ENCODE results near the gene LURAP1L. TPM values are rescaled to one million over a fixed set of nuclear protein-coding genes. Genes with fewer than 3 reads are reported as not detected.

The LURAP1L gene
- total RNA-seq, 6 donors from 2014 or later: 25.4 to 59.7 (median 33.6) TPM

DNA sequence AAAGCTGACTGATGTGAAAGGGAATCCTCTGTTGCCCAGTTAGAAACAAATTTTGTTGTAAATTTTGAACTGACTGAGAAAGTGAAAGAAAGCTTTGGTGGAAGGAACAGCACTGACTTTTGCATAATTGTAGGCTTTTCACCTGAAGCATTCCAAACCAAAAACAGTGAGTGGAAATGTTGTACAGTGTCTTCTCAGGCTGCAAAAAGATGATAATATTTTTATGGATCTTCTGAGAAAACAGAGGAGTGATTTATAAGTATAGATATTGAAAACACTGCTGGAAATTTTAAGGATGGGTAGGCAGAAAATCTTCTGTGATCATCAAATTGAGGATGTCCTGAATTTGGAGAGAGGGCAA lies 40.0 kb downstream of the LURAP1L start:
- TF ChIP-seq POLR2AphosphoS5 (IDR thresholded peaks at IDR 0.05): no peak
- TF ChIP-seq EP300 (IDR thresholded peaks at IDR 0.05): no peak
- TF ChIP-seq POLR2A (IDR thresholded peaks at IDR 0.05): no peak
- TF ChIP-seq, protein P1, sequence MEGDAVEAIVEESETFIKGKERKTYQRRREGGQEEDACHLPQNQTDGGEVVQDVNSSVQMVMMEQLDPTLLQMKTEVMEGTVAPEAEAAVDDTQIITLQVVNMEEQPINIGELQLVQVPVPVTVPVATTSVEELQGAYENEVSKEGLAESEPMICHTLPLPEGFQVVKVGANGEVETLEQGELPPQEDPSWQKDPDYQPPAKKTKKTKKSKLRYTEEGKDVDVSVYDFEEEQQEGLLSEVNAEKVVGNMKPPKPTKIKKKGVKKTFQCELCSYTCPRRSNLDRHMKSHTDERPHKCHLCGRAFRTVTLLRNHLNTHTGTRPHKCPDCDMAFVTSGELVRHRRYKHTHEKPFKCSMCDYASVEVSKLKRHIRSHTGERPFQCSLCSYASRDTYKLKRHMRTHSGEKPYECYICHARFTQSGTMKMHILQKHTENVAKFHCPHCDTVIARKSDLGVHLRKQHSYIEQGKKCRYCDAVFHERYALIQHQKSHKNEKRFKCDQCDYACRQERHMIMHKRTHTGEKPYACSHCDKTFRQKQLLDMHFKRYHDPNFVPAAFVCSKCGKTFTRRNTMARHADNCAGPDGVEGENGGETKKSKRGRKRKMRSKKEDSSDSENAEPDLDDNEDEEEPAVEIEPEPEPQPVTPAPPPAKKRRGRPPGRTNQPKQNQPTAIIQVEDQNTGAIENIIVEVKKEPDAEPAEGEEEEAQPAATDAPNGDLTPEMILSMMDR (IDR thresholded peaks at IDR 0.05): no peak
- Histone ChIP-seq H3K36me3 (no peaks in the 10 kb centered on the region), H3K27me3 (no peaks in the 10 kb centered on the region), H3K4me3 (no peak overlapping the region), H3K27ac (peak overlapping the region; percentile 43 to 77 (median 64)), H3K9me3 (no peaks in the 10 kb centered on the region), H3K4me1 (peaks cover 25 to 42% (median 31%) of the 10 kb centered on the region in 4 donors)
- DNase-seq (no peak), ATAC-seq (ENCODE audit: low FRiP score in 2 of 2) (no peak)

DNA sequence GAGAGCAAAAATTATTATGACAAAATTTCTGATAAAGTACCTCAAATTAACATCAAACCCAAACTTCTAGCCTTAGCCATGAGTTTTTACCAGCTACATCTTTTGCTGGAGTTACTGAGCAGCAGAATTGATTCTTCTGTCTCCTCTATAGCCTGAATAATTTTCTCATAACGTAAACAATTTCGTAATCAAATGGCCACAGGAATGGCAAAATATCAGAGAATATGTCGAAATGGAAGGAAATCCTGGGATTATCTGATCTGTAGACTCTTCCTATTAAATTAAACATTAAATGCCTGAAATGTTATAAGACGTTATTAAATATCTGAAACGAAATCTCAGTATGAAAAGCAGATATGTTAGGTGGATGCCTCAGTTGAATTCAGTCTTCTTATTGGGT lies 41.1 kb downstream of the LURAP1L start:
- Histone ChIP-seq H3K4me3 (no peak overlapping the region), H3K27me3 (no peaks in the 10 kb centered on the region), H3K4me1 (peaks cover 22 to 42% (median 31%) of the 10 kb centered on the region in 4 donors), H3K9me3 (no peaks in the 10 kb centered on the region), H3K36me3 (no peaks in the 10 kb centered on the region), H3K27ac (peak overlapping the region in 3 of 4 donors; percentile 43 to 74 (median 68))
- TF ChIP-seq EP300 (IDR thresholded peaks at IDR 0.05) (no peak), POLR2A (IDR thresholded peaks at IDR 0.05) (no peak), POLR2AphosphoS5 (IDR thresholded peaks at IDR 0.05) (no peak)
- TF ChIP-seq, protein P1 (IDR thresholded peaks at IDR 0.05): no peak
- DNase-seq: no peak
- WGBS, 2 donors: 71 to 73% methylated on average over 5 of the region's 5 CpGs
- no peak for ATAC-seq (ENCODE audit: low FRiP score in 2 of 2)

DNA sequence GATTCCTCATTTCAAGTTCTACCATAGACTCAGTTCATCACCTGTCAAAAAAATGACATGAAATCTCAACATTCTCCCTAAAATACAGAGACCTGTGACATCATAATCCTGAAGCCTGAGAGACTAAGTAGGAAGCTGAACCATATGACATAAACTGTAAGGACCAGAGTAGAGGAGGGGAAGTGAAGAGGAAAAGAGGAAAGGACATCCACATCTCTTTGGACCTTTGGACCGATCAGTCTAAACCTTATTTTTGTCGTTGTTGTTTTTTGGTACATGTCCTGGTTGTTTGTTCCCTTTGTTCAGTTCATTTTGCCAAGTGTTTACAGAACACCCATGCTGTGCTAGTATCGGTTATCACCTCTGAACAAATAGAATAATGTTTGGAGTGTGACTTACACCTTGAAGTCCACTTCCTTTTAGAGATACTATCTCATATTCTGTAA lies 41.9 kb downstream of the LURAP1L start:
- H3K27ac ChIP-seq: peak overlapping the region in 2 of 4 donors; percentile 43 to 74
- no peak overlapping the region for H3K4me3 ChIP-seq
- H3K9me3 ChIP-seq: no peaks in the 10 kb centered on the region
- no peaks in the 10 kb centered on the region for H3K27me3 ChIP-seq
- no peaks in the 10 kb centered on the region for H3K36me3 ChIP-seq
- DNase-seq: no peak
- WGBS, 2 donors: 62 to 70% methylated on average over 3 of the region's 3 CpGs
- no peak for ATAC-seq (ENCODE audit: low FRiP score in 2 of 2)
- TF ChIP-seq POLR2A (IDR thresholded peaks at IDR 0.05) (no peak), EP300 (IDR thresholded peaks at IDR 0.05) (no peak), POLR2AphosphoS5 (IDR thresholded peaks at IDR 0.05) (no peak)
- TF ChIP-seq, protein P1 (IDR thresholded peaks at IDR 0.05): no peak
- H3K4me1 ChIP-seq: peaks cover 22 to 42% (median 31%) of the 10 kb centered on the region in 4 donors

DNA sequence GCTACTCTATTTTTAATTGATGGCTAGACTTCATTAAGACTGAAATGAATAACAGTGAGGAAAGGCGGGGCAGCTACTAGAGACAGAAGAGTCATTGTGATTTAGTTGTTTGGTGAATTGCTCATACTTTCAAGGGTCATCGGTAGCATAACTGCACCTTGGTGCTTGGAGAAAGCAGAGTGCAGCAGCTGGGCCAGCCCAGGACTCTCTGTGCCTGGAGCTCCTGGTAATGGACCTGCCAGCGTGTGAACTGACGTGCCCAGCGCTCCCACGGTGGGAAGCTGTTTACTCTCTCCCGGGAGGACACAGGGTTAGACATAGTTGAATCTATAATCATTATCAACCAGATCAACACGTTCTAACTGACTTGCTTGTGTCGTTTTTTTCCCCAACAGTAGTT lies 42.9 kb downstream of the LURAP1L start:
- DNase-seq: peak; percentile 32 to 86
- ATAC-seq (ENCODE audit: low FRiP score in 2 of 2): peak; percentile 47 to 83

More for the DNA sequence above, 42.9 kb downstream of the LURAP1L start:
- Histone ChIP-seq H3K4me1 (peaks cover 22 to 42% (median 31%) of the 10 kb centered on the region in 4 donors), H3K27me3 (no peaks in the 10 kb centered on the region), H3K4me3 (no peak overlapping the region), H3K9me3 (no peaks in the 10 kb centered on the region), H3K36me3 (no peaks in the 10 kb centered on the region), H3K27ac (peak overlapping the region; percentile 43 to 74 (median 63))
- WGBS, 2 donors: 43 to 66% methylated on average over 9 of the region's 9 CpGs
- TF ChIP-seq, protein P1 (IDR thresholded peaks at IDR 0.05): no peak
- peak; percentile 54 to 70 for TF ChIP-seq POLR2AphosphoS5 (IDR thresholded peaks at IDR 0.05)
- TF ChIP-seq POLR2A (IDR thresholded peaks at IDR 0.05): peak in 2 of 4 donors; percentile 18 to 30
- peak in 2 of 4 donors; percentile 68 to 96 for TF ChIP-seq EP300 (IDR thresholded peaks at IDR 0.05)

Data from upper lobe of left lung (tissue), 6 donors.